Ishikawa (cell line): ENCODE results near the gene PELI2.

Source experiments
- CEBPB ChIP-seq: IDR thresholded peaks from 2 replicates; pipeline ENCODE4 v1.6.1; 2012
- CREB1 ChIP-seq: IDR thresholded peaks from 2 replicates; pipeline ENCODE4 v1.6.1; 2012; ENCODE audit warnings: low read depth
- EGR1 ChIP-seq: IDR thresholded peaks from 2 replicates; pipeline ENCODE4 v1.6.1; 2012
- EP300 ChIP-seq: IDR thresholded peaks from 2 replicates; pipeline ENCODE4 v1.6.1; 2012; ENCODE audit warnings: borderline replicate concordance
- FOXM1 ChIP-seq: IDR thresholded peaks from 2 replicates; pipeline ENCODE4 v1.6.1; 2012; ENCODE audit warnings: low read depth, borderline replicate concordance
- MAX ChIP-seq: IDR thresholded peaks from 2 replicates; pipeline ENCODE4 v1.6.1; 2012
- NFIC ChIP-seq: IDR thresholded peaks from 2 replicates; pipeline ENCODE4 v1.6.1; 2012
- RAD21 ChIP-seq: IDR thresholded peaks from 2 replicates; pipeline ENCODE4 v1.6.1; 2012; ENCODE audit warnings: low read depth
- REST ChIP-seq: IDR thresholded peaks from 2 replicates; pipeline ENCODE4 v1.6.1; 2012; ENCODE audit warnings: low read depth, mild to moderate bottlenecking
- TAF1 ChIP-seq: IDR thresholded peaks from 2 replicates; pipeline ENCODE4 v1.6.1; 2012; ENCODE audit warnings: low read depth, mild to moderate bottlenecking
- TCF12 ChIP-seq: IDR thresholded peaks from 2 replicates; pipeline ENCODE4 v1.6.1; 2012; ENCODE audit warnings: low read depth
- TEAD4 ChIP-seq: IDR thresholded peaks from 2 replicates; pipeline ENCODE4 v1.6.1; 2012
- USF1 ChIP-seq: IDR thresholded peaks from 2 replicates; pipeline ENCODE4 v1.6.1; 2012
- YY1 ChIP-seq: IDR thresholded peaks from 2 replicates; pipeline ENCODE4 v1.6.1; 2012; ENCODE audit warnings: low read depth
- ZBTB7A ChIP-seq: IDR thresholded peaks from 2 replicates; pipeline ENCODE4 v1.6.1; 2012; ENCODE audit warnings: low read depth

PELI2 gene

GRCh38 chr14:56150645-56151345 is 32.6 kb downstream of the PELI2 start:
- TF ChIP-seq TEAD4 (no peak), REST (no peak), FOXM1 (no peak), CREB1 (no peak), YY1 (no peak), CEBPB (no peak), ZBTB7A (no peak), MAX (no peak), TCF12 (no peak), EP300 (no peak), USF1 (no peak), NFIC (no peak), RAD21 (no peak)

GRCh38 chr14:56152221-56152620 is 34.0 kb downstream of the PELI2 start:
- TF ChIP-seq TAF1, result no peak
- TF ChIP-seq CREB1, result no peak
- TF ChIP-seq TEAD4, result no peak
- no peak for TF ChIP-seq YY1
- no peak for TF ChIP-seq CEBPB
- no peak for TF ChIP-seq EGR1
- TF ChIP-seq NFIC, result no peak
- TF ChIP-seq EP300, result no peak
- TF ChIP-seq MAX, result no peak
- no peak for TF ChIP-seq USF1
- TF ChIP-seq TCF12, result no peak
- TF ChIP-seq ZBTB7A, result no peak
- no peak for TF ChIP-seq RAD21

GRCh38 chr14:56153267-56153666 is 35.1 kb downstream of the PELI2 start:
- TF ChIP-seq NFIC, result no peak
- no peak for TF ChIP-seq CEBPB
- no peak for TF ChIP-seq ZBTB7A
- TF ChIP-seq TEAD4, result no peak
- no peak for TF ChIP-seq EGR1

GRCh38 chr14:56154321-56154720 is 36.1 kb downstream of the PELI2 start:
- TF ChIP-seq TAF1 (no peak), EGR1 (no peak), CREB1 (no peak), NFIC (no peak), USF1 (no peak), EP300 (no peak), FOXM1 (no peak), REST (no peak), CEBPB (no peak)

- TF ChIP-seq MAX (no peak), CEBPB (no peak), EGR1 (no peak), TEAD4 (no peak), NFIC (no peak), RAD21 (no peak), USF1 (no peak), CREB1 (no peak), REST (no peak), FOXM1 (no peak), TAF1 (no peak), YY1 (no peak), EP300 (no peak), ZBTB7A (no peak), TCF12 (no peak)
Measured at GRCh38 chr14:56156096-56156495, 37.9 kb downstream of the PELI2 start.
